CD4-positive, alpha-beta memory T cell (primary cell): ENCODE data around the gene FAM83F. TPM values are rescaled to one million over a fixed set of nuclear protein-coding genes. Genes with fewer than 3 reads are reported as not detected.

Experiments
- CTCF ChIA-PET: fragments of 350-600 bp; sonication (Branson Sonifier 250); formaldehyde crosslinking; loops from one replicate; lab custom pipeline; 2021; ENCODE audit warnings: inconsistent platforms; ENCODE audit not compliant: partially characterized antibody; lab: Charles Lee
- POLR2A ChIA-PET: fragments of 350-600 bp; sonication (Branson Sonifier 250); formaldehyde crosslinking; loops from one replicate; lab custom pipeline; 2021; ENCODE audit not compliant: partially characterized antibody; lab: Charles Lee
- DNase-seq, 5 donors: peaks; one replicate each; pipeline versions ENCODE4 v3.0.0 to v3.0.0-alpha.2; 2020 to 2022; ENCODE audit warnings: mixed read lengths in 1 of 5
- H3K27ac ChIP-seq: one replicate; pipeline ENCODE4 v1.7.0; 2013; ENCODE audit warnings: low read depth, low read length
- H3K27me3 ChIP-seq: 2 replicates; pipeline ENCODE4 v1.7.0; 2013; ENCODE audit warnings: mild to moderate bottlenecking, low read length, moderate library complexity; ENCODE audit not compliant: insufficient read depth
- H3K36me3 ChIP-seq: 2 replicates; pipeline ENCODE4 v1.7.0; 2013; ENCODE audit warnings: mild to moderate bottlenecking, low read length, moderate library complexity; ENCODE audit not compliant: insufficient read depth
- H3K4me1 ChIP-seq: 2 replicates; pipeline ENCODE4 v1.7.0; 2013; ENCODE audit warnings: mild to moderate bottlenecking, low read length, moderate library complexity; ENCODE audit not compliant: insufficient read depth
- H3K4me3 ChIP-seq, 2 donors: one replicate each; pipeline ENCODE4 v1.7.0; 2013; ENCODE audit warnings: low read length in 2 of 2, mild to moderate bottlenecking in 1 of 2
- H3K9me3 ChIP-seq, 2 donors: one replicate each; pipeline ENCODE4 v1.7.0; 2013; ENCODE audit warnings: low read length in 2 of 2, control low read depth in 1 of 2; ENCODE audit not compliant: control insufficient read depth in 1 of 2
- H3K27ac Mint-ChIP-seq, 7 donors: one replicate each; pipeline ENCODE4 v1.8.0; 2020 to 2021; ENCODE audit warnings: mixed read lengths in 7 of 7, mild to moderate bottlenecking in 6 of 7, inconsistent platforms in 3 of 7, moderate library complexity in 3 of 7
- H3K27me3 Mint-ChIP-seq, 2 donors: one replicate each; pipeline ENCODE4 v1.8.0; 2020 to 2021; ENCODE audit warnings: mixed read lengths in 2 of 2
- H3K36me3 Mint-ChIP-seq, 2 donors: one replicate each; pipeline ENCODE4 v1.8.0; 2020 to 2021; ENCODE audit warnings: mixed read lengths in 2 of 2, inconsistent platforms in 1 of 2, mild to moderate bottlenecking in 1 of 2
- H3K4me1 Mint-ChIP-seq, 4 donors: one replicate each; pipeline ENCODE4 v1.8.0; 2020 to 2021; ENCODE audit warnings: mixed read lengths in 4 of 4, mild to moderate bottlenecking in 1 of 4
- H3K4me3 Mint-ChIP-seq, 8 donors: one replicate each; pipeline ENCODE4 v1.8.0; 2020 to 2021; ENCODE audit warnings: mixed read lengths in 8 of 8, mild to moderate bottlenecking in 7 of 8, moderate library complexity in 6 of 8, inconsistent platforms in 3 of 8
- H3K9me3 Mint-ChIP-seq, 8 donors: one replicate each; pipeline ENCODE4 v1.8.0; 2020 to 2021; ENCODE audit warnings: mixed read lengths in 8 of 8, mild to moderate bottlenecking in 5 of 8, inconsistent platforms in 3 of 8, moderate library complexity in 1 of 8
- intact Hi-C: fragments of 100-400 bp; cut with micrococcal nuclease; formaldehyde crosslinking; loops from one replicate; pipeline ENCODE4 v1.15.1; 2023
- polyA plus RNA-seq, 2 donors: library from polyadenylated mRNA; unstranded; fragments of 300-500 nt; fragmentation: Illumina TruSeq; gene quantifications; one replicate each; pipeline ENCODE4 v1.2.3, GENCODE V29; 2021
- total RNA-seq, 2 experiments: library from RNA; stranded (reverse); gene quantifications; one replicate each; pipeline ENCODE4 v1.2.3, GENCODE V29; 2021

The FAM83F gene
- total and polyA plus RNA-seq, 4 experiments from 2014 or later: 0.29 TPM; not detected in 3

- POLR2A ChIA-PET: interaction anchor here (1.0 to 1.4 kb wide), 3 partner anchors 15 to 518 kb away, joined by 3 read pairs; no protein-coding TSS in a partner anchor
- Mint-ChIP-seq H3K4me1 (peaks cover 6 to 19% (median 13%) of the 10 kb centered on the region in 4 donors), H3K4me3 (no peak overlapping the region), H3K27ac (no peak overlapping the region), H3K27me3 (peaks cover 11 to 20% of the 10 kb centered on the region in 2 donors), H3K36me3 (peaks cover 0 to 7% of the 10 kb centered on the region in 2 donors), H3K9me3 (peaks cover 0 to 5% (median 0%) of the 10 kb centered on the region in 8 donors)
- no peaks in the 10 kb centered on the region for H3K9me3 ChIP-seq
- peaks cover 11% of the 10 kb centered on the region for H3K4me1 ChIP-seq
- intact Hi-C loops: no loop called here
- CTCF ChIA-PET: interaction anchor here (0.9 to 2.7 kb wide), 4 partner anchors 11 to 512 kb away, joined by 3 to 15 read pairs (median 7); no protein-coding TSS in a partner anchor
- no peaks in the 10 kb centered on the region for H3K27me3 ChIP-seq
- no peak overlapping the region for H3K4me3 ChIP-seq
- no peak overlapping the region for H3K27ac ChIP-seq
- H3K36me3 ChIP-seq: no peaks in the 10 kb centered on the region
- DNase-seq: no peak
These were observed 46.2 kb downstream of the FAM83F start for GRCh38 chr22:40040927-40041326.

- Mint-ChIP-seq H3K27ac (no peak overlapping the region), H3K27me3 (peaks cover 11 to 20% of the 10 kb centered on the region in 2 donors), H3K36me3 (peaks cover 0 to 9% of the 10 kb centered on the region in 2 donors), H3K4me3 (no peak overlapping the region), H3K4me1 (peaks cover 9 to 23% (median 17%) of the 10 kb centered on the region in 4 donors), H3K9me3 (peaks cover 0 to 5% (median 0%) of the 10 kb centered on the region in 8 donors)
- CTCF ChIA-PET: interaction anchor here (0.7 to 2.6 kb wide), 3 partner anchors 307 to 513 kb away, joined by 3 to 11 read pairs (median 3); no protein-coding TSS in a partner anchor
- Histone ChIP-seq H3K27me3 (no peaks in the 10 kb centered on the region), H3K9me3 (no peaks in the 10 kb centered on the region), H3K4me1 (peaks cover 16% of the 10 kb centered on the region), H3K36me3 (no peaks in the 10 kb centered on the region), H3K4me3 (no peak overlapping the region), H3K27ac (no peak overlapping the region)
- DNase-seq: no peak
- intact Hi-C loops: no loop called here
- POLR2A ChIA-PET: interaction anchor here (1.0 kb wide), 1 partner anchor 519 kb away, joined by 3 read pairs; no protein-coding TSS in a partner anchor
These were observed 46.8 kb downstream of the FAM83F start for GRCh38 chr22:40041366-40042137.

- no peaks in the 10 kb centered on the region for H3K36me3 ChIP-seq
- POLR2A ChIA-PET: no interaction called here
- Mint-ChIP-seq H3K9me3 (peaks cover 0 to 5% (median 0%) of the 10 kb centered on the region in 8 donors), H3K27me3 (peaks cover 11 to 20% of the 10 kb centered on the region in 2 donors), H3K4me1 (peaks cover 9 to 29% (median 20%) of the 10 kb centered on the region in 4 donors), H3K36me3 (peaks cover 0 to 9% of the 10 kb centered on the region in 2 donors), H3K4me3 (no peak overlapping the region), H3K27ac (peak overlapping the region in 1 of 7 donors; percentile 64)
- peaks cover 21% of the 10 kb centered on the region for H3K4me1 ChIP-seq
- H3K9me3 ChIP-seq: no peaks in the 10 kb centered on the region
- no peak overlapping the region for H3K27ac ChIP-seq
- no peak for DNase-seq
- CTCF ChIA-PET: interaction anchor here (0.7 kb wide), 1 partner anchor 508 kb away, joined by 3 read pairs; no protein-coding TSS in a partner anchor
- intact Hi-C loops: no loop called here
- no peak overlapping the region for H3K4me3 ChIP-seq
- no peaks in the 10 kb centered on the region for H3K27me3 ChIP-seq
These were observed 47.6 kb downstream of the FAM83F start for GRCh38 chr22:40042312-40042711.

GRCh38 chr22:40043081-40043480 lies 48.3 kb downstream of the FAM83F start:
- Histone ChIP-seq H3K9me3 (no peaks in the 10 kb centered on the region), H3K27ac (peak overlapping the region; percentile 88), H3K27me3 (no peaks in the 10 kb centered on the region), H3K4me3 (no peak overlapping the region), H3K4me1 (peaks cover 29% of the 10 kb centered on the region), H3K36me3 (no peaks in the 10 kb centered on the region)
- H3K4me1 Mint-ChIP-seq: peaks cover 16 to 35% (median 26%) of the 10 kb centered on the region in 4 donors
- intact Hi-C loops: no loop called here
- peak overlapping the region; percentile 32 to 100 (median 99) for H3K27ac Mint-ChIP-seq
- CTCF ChIA-PET: interaction anchor here (1.4 to 3.2 kb wide), 5 partner anchors 11 to 509 kb away, joined by 3 to 22 read pairs (median 10); no protein-coding TSS in a partner anchor
- POLR2A ChIA-PET: interaction anchor here (1.5 to 4.5 kb wide), 17 partner anchors 10 to 891 kb away, joined by 3 to 101 read pairs (median 8); partner anchors contain the start of genes ADSL, CBX7, RPL3 and RPS19BP1
- no peak for DNase-seq
- peak overlapping the region in 5 of 8 donors; percentile 9 to 100 (median 96) for H3K4me3 Mint-ChIP-seq
- H3K36me3 Mint-ChIP-seq: peaks cover 0 to 9% of the 10 kb centered on the region in 2 donors
- peaks cover 0 to 5% (median 0%) of the 10 kb centered on the region in 8 donors for H3K9me3 Mint-ChIP-seq
- H3K27me3 Mint-ChIP-seq: peaks cover 9 to 16% of the 10 kb centered on the region in 2 donors

GRCh38 chr22:40043793-40044101 lies 49.0 kb downstream of the FAM83F start:
- Mint-ChIP-seq H3K27ac (peak overlapping the region; percentile 99 to 100 (median 100)), H3K4me3 (peak overlapping the region; percentile 95 to 100 (median 98)), H3K27me3 (peaks cover 5 to 11% of the 10 kb centered on the region in 2 donors), H3K4me1 (peaks cover 19 to 41% (median 32%) of the 10 kb centered on the region in 4 donors), H3K36me3 (peaks cover 0 to 9% of the 10 kb centered on the region in 2 donors), H3K9me3 (peaks cover 0 to 5% (median 0%) of the 10 kb centered on the region in 8 donors)
- intact Hi-C loops: loop anchor here (1.0 kb wide), 5 partner anchors 12 to 594 kb away; partner anchors contain the start of genes ADSL, RPS19BP1 and TNRC6B
- Histone ChIP-seq H3K4me1 (peaks cover 30% of the 10 kb centered on the region), H3K27ac (peak overlapping the region; percentile 88), H3K36me3 (no peaks in the 10 kb centered on the region), H3K27me3 (no peaks in the 10 kb centered on the region), H3K9me3 (no peaks in the 10 kb centered on the region), H3K4me3 (peak overlapping the region; percentile 60 to 67)
- POLR2A ChIA-PET: interaction anchor here (0.7 to 4.5 kb wide), 65 partner anchors 8 to 1338 kb away, joined by 3 to 101 read pairs (median 6); partner anchors contain the start of genes ADSL, ATF4, CBX7 and EP300
- no peak for DNase-seq
- CTCF ChIA-PET: interaction anchor here (1.0 to 3.2 kb wide), 11 partner anchors 11 to 550 kb away, joined by 3 to 22 read pairs (median 5); partner anchors contain the start of genes ADSL and ATF4

GRCh38 chr22:40044102-40044869 lies 49.5 kb downstream of the FAM83F start:
- Histone ChIP-seq H3K27ac (peak overlapping the region; percentile 88), H3K4me3 (peak overlapping the region; percentile 60 to 67), H3K27me3 (no peaks in the 10 kb centered on the region), H3K4me1 (peaks cover 32% of the 10 kb centered on the region), H3K36me3 (no peaks in the 10 kb centered on the region), H3K9me3 (no peaks in the 10 kb centered on the region)
- Mint-ChIP-seq H3K27me3 (peaks cover 4 to 10% of the 10 kb centered on the region in 2 donors), H3K27ac (peak overlapping the region; percentile 99 to 100 (median 100)), H3K4me3 (peak overlapping the region; percentile 95 to 100 (median 98)), H3K4me1 (peaks cover 22 to 47% (median 36%) of the 10 kb centered on the region in 4 donors), H3K36me3 (peaks cover 0 to 9% of the 10 kb centered on the region in 2 donors), H3K9me3 (peaks cover 0 to 5% (median 0%) of the 10 kb centered on the region in 8 donors)
- intact Hi-C loops: loop anchor here (1.0 kb wide), 5 partner anchors 11 to 593 kb away; partner anchors contain the start of genes ADSL, RPS19BP1 and TNRC6B
- ChIA-PET POLR2A (interaction anchor here (0.6 to 4.5 kb wide), 81 partner anchors 9 to 1339 kb away, joined by 3 to 101 read pairs (median 5); partner anchors contain the start of genes ADSL, ATF4, CBX7 and EP300), CTCF (interaction anchor here (0.6 to 3.2 kb wide), 18 partner anchors 9 to 728 kb away, joined by 3 to 22 read pairs (median 4); partner anchors contain the start of genes ADSL, ATF4, RPS19BP1 and TNRC6B)
- peak; percentile 99 to 100 (median 99) for DNase-seq
